ENCODE results near the gene RETREG1.

Gene RETREG1

DNA sequence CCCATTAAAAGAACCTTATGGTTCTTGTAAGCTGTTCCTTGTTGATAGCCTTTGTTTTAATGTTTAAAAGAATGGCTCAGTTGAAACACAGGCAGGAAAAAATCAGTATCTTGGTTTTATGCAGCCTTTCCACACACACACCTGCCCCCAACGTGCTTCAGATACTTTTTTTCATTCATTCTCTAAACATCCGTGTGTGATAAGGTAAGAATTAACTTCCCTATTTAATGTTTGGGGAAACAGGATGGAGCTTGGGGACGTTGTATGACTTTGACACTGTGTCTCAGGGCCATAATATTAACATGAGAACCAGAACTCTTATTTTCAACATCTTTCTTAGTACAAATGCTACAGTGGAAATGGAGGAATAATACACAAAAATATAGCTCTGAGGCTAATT, 145.4 kb downstream of the RETREG1 start:
- no peaks in the 10 kb centered on the region for H3K9me3 ChIP-seq (ENCODE audit: control insufficient read depth, insufficient read depth, low read length)
- H3K4me1 ChIP-seq (ENCODE audit: insufficient read depth, low read length), result peaks cover 5% of the 10 kb centered on the region; the same call in 1 of the 2 replicates
- no peak overlapping the region for H3K9ac ChIP-seq (ENCODE audit: low read depth, low read length)
- no peaks in the 10 kb centered on the region for H3K36me3 ChIP-seq (ENCODE audit: insufficient read depth, low read length)

GRCh38 chr5:16467363-16468219, 149.2 kb downstream of the RETREG1 start:
- no peaks in the 10 kb centered on the region for H3K9me3 ChIP-seq (ENCODE audit: control insufficient read depth, insufficient read depth, low read length)
- peaks cover 9% of the 10 kb centered on the region; the same call in 1 of the 2 replicates for H3K4me1 ChIP-seq (ENCODE audit: insufficient read depth, low read length)
- no peak overlapping the region; the same call in 1 of the 2 replicates for H3K9ac ChIP-seq (ENCODE audit: low read depth, low read length)
- peaks cover 4% of the 10 kb centered on the region; the same call in 1 of the 2 replicates for H3K36me3 ChIP-seq (ENCODE audit: insufficient read depth, low read length)

GRCh38 chr5:16465544-16466432, 151.0 kb downstream of the RETREG1 start, which contains the start of gene ZNF622:
Gene ZNF622 (minus strand): TSS chr5:16465800. CDS start chr5:16465665, 135 bp downstream.
- Histone ChIP-seq H3K36me3 (ENCODE audit: insufficient read depth, low read length) (peaks cover 10% of the 10 kb centered on the region; the same call in 1 of the 2 replicates), H3K9me3 (ENCODE audit: control insufficient read depth, insufficient read depth, low read length) (no peaks in the 10 kb centered on the region), H3K4me1 (ENCODE audit: insufficient read depth, low read length) (peaks cover 9% of the 10 kb centered on the region; the same call in 1 of the 2 replicates), H3K9ac (ENCODE audit: low read depth, low read length) (peak within 1 kb of the TSS; percentile 84)

DNA sequence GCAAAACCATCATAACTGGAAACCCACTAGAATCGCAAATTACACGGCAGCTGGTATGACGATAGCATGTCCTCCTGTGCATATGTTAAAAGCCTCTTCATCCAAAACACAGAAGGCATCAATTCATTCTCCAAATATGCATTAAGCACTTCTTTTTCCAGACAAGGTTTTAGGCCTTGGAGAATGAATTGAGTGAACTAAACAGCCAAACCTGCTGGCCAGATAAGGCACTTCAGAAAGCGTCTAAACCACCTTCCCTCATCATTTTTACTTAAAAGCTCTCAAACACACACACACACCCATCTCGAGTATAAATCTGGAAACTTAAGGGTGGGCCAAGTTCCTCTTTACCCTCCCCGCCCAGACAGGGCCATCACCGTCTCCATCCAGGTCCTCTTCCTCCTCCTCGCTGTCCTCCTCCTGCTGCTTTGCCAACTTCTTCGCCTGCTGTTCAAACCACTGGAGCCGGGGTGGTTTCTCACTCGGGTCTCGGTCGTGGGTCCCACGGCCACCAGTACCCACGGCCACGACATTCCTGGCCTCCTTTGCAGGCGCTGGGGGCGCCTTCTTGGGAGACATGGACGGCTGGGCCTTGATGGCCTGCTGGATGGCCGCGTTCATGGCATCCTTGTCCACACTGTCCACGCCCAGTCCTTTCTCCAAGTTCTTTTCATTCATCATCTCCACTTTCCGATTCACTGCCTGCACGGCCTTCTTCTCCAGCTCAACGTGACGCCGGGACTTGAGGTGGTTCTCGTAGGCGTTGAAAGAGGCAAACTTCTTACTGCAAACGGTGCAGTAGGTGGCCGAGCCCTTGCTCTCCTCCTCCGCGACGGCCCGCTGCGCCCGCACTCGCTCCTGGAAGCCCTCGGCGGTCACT, 151.9 kb downstream of the RETREG1 start:
- no peaks in the 10 kb centered on the region for H3K9me3 ChIP-seq (ENCODE audit: control insufficient read depth, insufficient read depth, low read length)
- peaks cover 10% of the 10 kb centered on the region; the same call in 1 of the 2 replicates for H3K36me3 ChIP-seq (ENCODE audit: insufficient read depth, low read length)
- peak overlapping the region; percentile 84 for H3K9ac ChIP-seq (ENCODE audit: low read depth, low read length)
- peaks cover 9% of the 10 kb centered on the region; the same call in 1 of the 2 replicates for H3K4me1 ChIP-seq (ENCODE audit: insufficient read depth, low read length)

DNA sequence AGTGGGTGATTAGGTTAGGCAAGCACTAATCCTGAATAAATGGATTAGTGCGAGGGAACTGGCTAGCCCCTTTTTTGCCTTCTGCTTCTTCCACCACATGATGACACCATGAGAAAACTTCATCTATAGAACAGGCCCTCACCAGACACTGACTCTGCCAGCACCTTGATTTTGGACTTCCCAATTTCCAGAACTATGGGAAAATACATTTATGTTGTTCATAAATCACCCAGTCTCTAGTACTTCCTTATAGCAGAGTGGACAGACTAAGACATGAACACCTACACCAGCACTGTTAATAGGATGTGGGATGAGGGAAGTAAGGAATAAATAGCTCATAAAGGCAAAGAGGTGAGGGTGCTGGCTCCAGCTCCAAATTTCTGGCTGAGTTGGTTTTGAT, 152.6 kb downstream of the RETREG1 start:
- peaks cover 10% of the 10 kb centered on the region; the same call in 1 of the 2 replicates for H3K36me3 ChIP-seq (ENCODE audit: insufficient read depth, low read length)

GRCh38 chr5:16461782-16462181, 155.0 kb downstream of the RETREG1 start:
- Histone ChIP-seq H3K36me3 (ENCODE audit: insufficient read depth, low read length) (peaks cover 10% of the 10 kb centered on the region; the same call in 1 of the 2 replicates), H3K9me3 (ENCODE audit: control insufficient read depth, insufficient read depth, low read length) (no peaks in the 10 kb centered on the region), H3K4me1 (ENCODE audit: insufficient read depth, low read length) (peaks cover 4% of the 10 kb centered on the region; the same call in 1 of the 2 replicates), H3K9ac (ENCODE audit: low read depth, low read length) (no peak overlapping the region)

More for the DNA sequence above, 152.6 kb downstream of the RETREG1 start:
- peaks cover 9% of the 10 kb centered on the region; the same call in 1 of the 2 replicates for H3K4me1 ChIP-seq (ENCODE audit: insufficient read depth, low read length)
- no peaks in the 10 kb centered on the region for H3K9me3 ChIP-seq (ENCODE audit: control insufficient read depth, insufficient read depth, low read length)
- peak overlapping the region; percentile 84; the same call in 1 of the 2 replicates for H3K9ac ChIP-seq (ENCODE audit: low read depth, low read length)

DNA sequence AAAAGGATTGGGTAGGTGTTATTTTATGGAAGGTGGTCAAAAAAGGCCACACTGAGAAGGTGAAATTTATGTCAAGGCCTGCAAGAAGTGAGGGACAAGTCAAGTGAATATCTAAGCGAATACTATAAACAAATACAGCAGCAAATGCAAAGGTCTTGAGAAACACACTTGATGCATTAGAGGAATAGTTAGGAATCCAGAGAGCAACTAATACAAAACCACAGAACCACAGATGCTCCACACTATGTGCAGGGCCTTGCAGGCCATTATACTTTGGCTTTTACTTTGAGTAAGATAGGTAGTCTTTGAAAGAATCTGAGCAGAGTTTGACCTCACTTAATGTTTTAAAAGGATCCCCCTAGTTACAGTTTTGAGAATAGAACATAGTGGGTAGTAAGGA, 155.8 kb downstream of the RETREG1 start:
- H3K9me3 ChIP-seq (ENCODE audit: control insufficient read depth, insufficient read depth, low read length), result no peaks in the 10 kb centered on the region
- no peak overlapping the region for H3K9ac ChIP-seq (ENCODE audit: low read depth, low read length)
- peaks cover 4% of the 10 kb centered on the region; the same call in 1 of the 2 replicates for H3K4me1 ChIP-seq (ENCODE audit: insufficient read depth, low read length)
- H3K36me3 ChIP-seq (ENCODE audit: insufficient read depth, low read length), result peaks cover 12% of the 10 kb centered on the region

DNA sequence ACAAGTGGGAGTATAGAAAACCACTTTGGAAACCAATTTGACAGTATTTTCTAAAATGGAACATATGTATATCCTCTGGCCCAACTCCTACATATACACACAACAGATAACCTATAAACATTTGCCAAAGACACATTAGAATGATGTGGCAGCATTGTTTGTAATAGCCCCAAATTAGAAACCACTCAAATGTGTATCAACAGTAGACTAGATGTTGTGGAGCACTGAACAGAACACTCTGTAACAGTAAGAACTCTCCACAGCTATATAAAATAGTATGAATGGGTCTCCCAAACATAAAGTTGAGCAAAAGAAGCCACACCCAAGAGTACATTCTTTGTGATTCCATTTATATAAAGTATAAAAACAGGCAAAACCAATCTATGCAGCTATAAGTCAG, 157.3 kb downstream of the RETREG1 start:
- no peak overlapping the region for H3K9ac ChIP-seq (ENCODE audit: low read depth, low read length)
- peaks cover 16% of the 10 kb centered on the region for H3K4me1 ChIP-seq (ENCODE audit: insufficient read depth, low read length)
- peaks cover 16% of the 10 kb centered on the region for H3K36me3 ChIP-seq (ENCODE audit: insufficient read depth, low read length)
- no peaks in the 10 kb centered on the region for H3K9me3 ChIP-seq (ENCODE audit: control insufficient read depth, insufficient read depth, low read length)

GRCh38 chr5:16457853-16458252, 158.9 kb downstream of the RETREG1 start:
- no peaks in the 10 kb centered on the region for H3K9me3 ChIP-seq (ENCODE audit: control insufficient read depth, insufficient read depth, low read length)
- H3K36me3 ChIP-seq (ENCODE audit: insufficient read depth, low read length), result peaks cover 16% of the 10 kb centered on the region
- no peak overlapping the region for H3K9ac ChIP-seq (ENCODE audit: low read depth, low read length)
- peaks cover 13% of the 10 kb centered on the region for H3K4me1 ChIP-seq (ENCODE audit: insufficient read depth, low read length)

GRCh38 chr5:16457451-16457850, 159.3 kb downstream of the RETREG1 start:
- peaks cover 13% of the 10 kb centered on the region for H3K4me1 ChIP-seq (ENCODE audit: insufficient read depth, low read length)
- H3K9me3 ChIP-seq (ENCODE audit: control insufficient read depth, insufficient read depth, low read length), result no peaks in the 10 kb centered on the region
- no peak overlapping the region for H3K9ac ChIP-seq (ENCODE audit: low read depth, low read length)
- peaks cover 14% of the 10 kb centered on the region for H3K36me3 ChIP-seq (ENCODE audit: insufficient read depth, low read length)

GRCh38 chr5:16456103-16456832, 160.5 kb downstream of the RETREG1 start:
- Histone ChIP-seq H3K9ac (ENCODE audit: low read depth, low read length) (no peak overlapping the region), H3K36me3 (ENCODE audit: insufficient read depth, low read length) (peaks cover 11% of the 10 kb centered on the region), H3K9me3 (ENCODE audit: control insufficient read depth, insufficient read depth, low read length) (no peaks in the 10 kb centered on the region), H3K4me1 (ENCODE audit: insufficient read depth, low read length) (peaks cover 13% of the 10 kb centered on the region)

DNA sequence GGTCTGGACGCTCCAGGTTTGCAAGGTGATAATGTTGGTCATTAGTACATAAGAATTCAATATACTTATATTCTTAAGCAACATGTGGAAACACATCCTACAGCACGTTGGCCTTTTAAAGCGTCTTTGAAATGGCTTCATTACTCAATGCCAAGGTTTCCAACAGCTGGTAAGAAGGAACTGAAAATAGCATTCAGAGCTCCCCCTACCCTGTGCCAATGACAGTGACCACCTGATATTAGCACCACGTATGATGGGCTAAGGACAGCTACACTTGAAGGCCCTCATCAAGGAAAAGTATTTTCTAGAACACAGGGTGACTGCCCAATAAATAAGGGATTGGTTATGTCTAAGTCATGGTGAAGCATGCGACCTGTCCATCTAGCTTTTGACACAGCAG, 161.1 kb downstream of the RETREG1 start:
- no peak overlapping the region for H3K9ac ChIP-seq (ENCODE audit: low read depth, low read length)

GRCh38 chr5:16454686-16455085, 162.1 kb downstream of the RETREG1 start:
- Histone ChIP-seq H3K4me1 (ENCODE audit: insufficient read depth, low read length) (peaks cover 13% of the 10 kb centered on the region), H3K9ac (ENCODE audit: low read depth, low read length) (no peak overlapping the region), H3K36me3 (ENCODE audit: insufficient read depth, low read length) (peaks cover 20% of the 10 kb centered on the region), H3K9me3 (ENCODE audit: control insufficient read depth, insufficient read depth, low read length) (no peaks in the 10 kb centered on the region)

More for the DNA sequence above, 161.1 kb downstream of the RETREG1 start:
- Histone ChIP-seq H3K9me3 (ENCODE audit: control insufficient read depth, insufficient read depth, low read length) (no peaks in the 10 kb centered on the region), H3K36me3 (ENCODE audit: insufficient read depth, low read length) (peaks cover 13% of the 10 kb centered on the region), H3K4me1 (ENCODE audit: insufficient read depth, low read length) (peaks cover 13% of the 10 kb centered on the region)

Data from ES-I3 (cell line).